GM12878 (cell line): Measurements from ENCODE around the gene RASGRF1. TPM values are rescaled to one million over a fixed set of nuclear protein-coding genes. Genes with fewer than 3 reads are reported as not detected.

Source experiments
- ATAC-seq: fragments of 200-7000 bp; cut with Tn5 transposase; 3 replicates; pipeline ENCODE4 v1.9.1; 2020; ENCODE audit warnings: mild to moderate bottlenecking, moderate library complexity
- BruUV-seq: library from RNA; stranded (reverse); fragments of 400-500 nt; replicated peaks from 2 replicates; lab custom pipeline; 2021; lab: Mats Ljungman, UMichigan
- CTCF ChIA-PET: fragments of 300-600 bp; sonication (Branson Sonifier 250); formaldehyde crosslinking; extraction: SDS; loops from one replicate; lab custom pipeline; 2021; ENCODE audit warnings: inconsistent platforms; lab: Yijun Ruan, JAX
- POLR2A ChIA-PET: fragments of 350-600 bp; formaldehyde crosslinking; extraction: SDS; loops from one replicate; lab custom pipeline; 2021; ENCODE audit warnings: inconsistent platforms; lab: Charles Lee
- RAD21 ChIA-PET: fragments of 300-600 bp; sonication (Branson Sonifier 250); formaldehyde crosslinking; loops from one replicate; lab custom pipeline; 2023; ENCODE audit warnings: antibody characterized with exemption; ENCODE audit not compliant: unreplicated experiment; lab: Charles Lee
- SMC1A ChIA-PET: fragments of 300-600 bp; sonication (Branson Sonifier 250); formaldehyde crosslinking; loops from one replicate; lab custom pipeline; 2023; ENCODE audit not compliant: unreplicated experiment, uncharacterized antibody; lab: Charles Lee
- DNase-seq: peaks from one replicate; pipeline ENCODE4 v3.0.0-alpha.2; 2011; ENCODE audit warnings: low read depth, low spot score
- FAIRE-seq: peaks from 3 replicates; lab custom pipeline; 2011; peaks lifted over from hg19 to GRCh38; lab: Jason Lieb, UNC
- H2AFZ ChIP-seq: 2 replicates; pipeline ENCODE4 v1.6.0; 2011; ENCODE audit warnings: low read depth, low read length, control low read depth; ENCODE audit not compliant: control insufficient read depth
- H3K27ac ChIP-seq: 2 replicates; pipeline ENCODE4 v1.5.1; 2011; ENCODE audit warnings: control low read depth; ENCODE audit not compliant: control insufficient read depth, insufficient read depth
- H3K27me3 ChIP-seq, 2 experiments: replicated peaks in 1 of 2; 2 replicates each; pipeline versions ENCODE4 v1.6.0 to v1.6.1; 2011; ENCODE audit warnings: low read length in 1 of 2; ENCODE audit not compliant: control insufficient read depth in 2 of 2, insufficient read depth in 2 of 2
- H3K36me3 ChIP-seq, 2 experiments: 2 replicates each; pipeline ENCODE4 v1.5.1; 2011; ENCODE audit warnings: low read length in 1 of 2; ENCODE audit not compliant: control insufficient read depth in 2 of 2, insufficient read depth in 2 of 2
- H3K4me1 ChIP-seq: 2 replicates; pipeline ENCODE4 v1.6.1; 2011; ENCODE audit warnings: mild to moderate bottlenecking, low read length, moderate library complexity, mixed read lengths; ENCODE audit not compliant: control insufficient read depth, insufficient read depth
- H3K4me2 ChIP-seq: 2 replicates; pipeline ENCODE4 v1.6.0; 2011; ENCODE audit warnings: control low read depth; ENCODE audit not compliant: control insufficient read depth, insufficient read depth
- H3K4me3 ChIP-seq: fragments of 200-600 bp; sonication (generic); 2 replicates; pipeline ENCODE4 v1.5.1; 2016
- H3K79me2 ChIP-seq: 2 replicates; pipeline ENCODE4 v1.6.0; 2011; ENCODE audit warnings: low read length; ENCODE audit not compliant: control insufficient read depth, insufficient read depth
- H3K9ac ChIP-seq: 2 replicates; pipeline ENCODE4 v1.8.0; 2011; ENCODE audit warnings: low read length, control low read depth, mixed read lengths; ENCODE audit not compliant: control insufficient read depth, insufficient read depth
- H3K9me3 ChIP-seq: replicated peaks from 3 replicates; pipeline ENCODE4 v1.5.1; 2011; ENCODE audit warnings: mild to moderate bottlenecking, low read length; ENCODE audit not compliant: control insufficient read depth, insufficient read depth
- H4K20me1 ChIP-seq: 2 replicates; pipeline ENCODE4 v1.6.0; 2011; ENCODE audit not compliant: control insufficient read depth, insufficient read depth
- CBX3 ChIP-seq: fragments of 200-600 bp; sonication (generic); IDR thresholded peaks from 2 replicates; pipeline ENCODE4 v1.6.1; 2016; ENCODE audit warnings: low read depth, borderline replicate concordance
- CEBPZ ChIP-seq: fragments of 150-350 bp; IDR thresholded peaks from 2 replicates; pipeline ENCODE4 v1.6.1; 2016; ENCODE audit warnings: low read depth, low read length
- EZH2 ChIP-seq: IDR thresholded peaks from 2 replicates; pipeline ENCODE4 v1.6.1; 2012; ENCODE audit warnings: low read depth, mild to moderate bottlenecking, control low read depth, inconsistent platforms, low read length, borderline replicate concordance; ENCODE audit not compliant: control insufficient read depth
- GATAD2B ChIP-seq: fragments of 450-650 bp; conservative IDR thresholded peaks from 2 replicates; pipeline ENCODE4 v1.6.1; 2017; ENCODE audit warnings: low read depth, mild to moderate bottlenecking, moderate library complexity
- MXI1 ChIP-seq: fragments of 150-350 bp; IDR thresholded peaks from 2 replicates; pipeline ENCODE4 v1.6.1; 2011; ENCODE audit warnings: low read depth, mild to moderate bottlenecking, inconsistent platforms, low read length, improper control_type of control experiment
- NFYA ChIP-seq: IDR thresholded peaks from 2 replicates; pipeline ENCODE4 v1.6.1; 2011; ENCODE audit warnings: low read depth, mild to moderate bottlenecking, low read length, improper control_type of control experiment, borderline replicate concordance
- PAX5 ChIP-seq: IDR thresholded peaks from 2 replicates; pipeline ENCODE4 v1.6.1; 2011; ENCODE audit warnings: low read depth, low read length, borderline replicate concordance
- PBX3 ChIP-seq: IDR thresholded peaks from 2 replicates; pipeline ENCODE4 v1.6.1; 2011; ENCODE audit warnings: mild to moderate bottlenecking, low read depth, low read length, moderate library complexity; ENCODE audit not compliant: insufficient replicate concordance
- PML ChIP-seq: IDR thresholded peaks from 2 replicates; pipeline ENCODE4 v1.6.1; 2012; ENCODE audit warnings: low read length, inconsistent platforms
- RB1 ChIP-seq: fragments of 450-650 bp; formaldehyde crosslinking; IDR thresholded peaks from 2 replicates; pipeline ENCODE4 v1.6.1; 2017; ENCODE audit warnings: mild to moderate bottlenecking, borderline replicate concordance
- RELA ChIP-seq: fragments of 450-650 bp; IDR thresholded peaks from 2 replicates; pipeline ENCODE4 v1.8.0; 2014; ENCODE audit warnings: borderline replicate concordance; ENCODE audit not compliant: partially characterized antibody
- RELB ChIP-seq: fragments of 450-650 bp; IDR thresholded peaks from 2 replicates; pipeline ENCODE4 v1.6.1; 2017; ENCODE audit warnings: low read depth, mild to moderate bottlenecking, moderate library complexity
- SMC3 ChIP-seq: IDR thresholded peaks from 2 replicates; pipeline ENCODE4 v1.6.1; 2011; ENCODE audit warnings: low read length, improper control_type of control experiment, borderline replicate concordance
- SREBF1 ChIP-seq: IDR thresholded peaks from 2 replicates; pipeline ENCODE4 v1.6.1; 2012; ENCODE audit warnings: mild to moderate bottlenecking, low read length
- STAT1 ChIP-seq: fragments of 450-650 bp; conservative IDR thresholded peaks from 2 replicates; pipeline ENCODE4 v1.6.1; 2014; ENCODE audit warnings: antibody characterized with exemption, mild to moderate bottlenecking
- TCF7 ChIP-seq: IDR thresholded peaks from 2 replicates; pipeline ENCODE4 v1.6.1; 2014; ENCODE audit warnings: antibody characterized with exemption, borderline replicate concordance
- WGBS: methylation state at CpG from one replicate; pipeline ENCODE4 v1.1.6; 2016; ENCODE audit warnings: low lambda C conversion rate; ENCODE audit not compliant: insufficient replicate concordance, insufficient coverage; ENCODE audit errors: missing lambda C conversion rate; 5-methylcytosine and 5-hydroxymethylcytosine counted together
- in situ Hi-C: fragments of 300-500 bp; cut with MboI; formaldehyde crosslinking; loops from 9 replicates; pipeline ENCODE4 v1.14.3; 2018; ENCODE audit warnings: mixed read lengths
- intact Hi-C: fragments of 100-400 bp; cut with micrococcal nuclease; formaldehyde crosslinking; loops from one replicate; pipeline ENCODE4 v1.14.2; 2022; ENCODE audit not compliant: unreplicated experiment
- polyA plus RNA-seq, 11 experiments: library from polyadenylated mRNA; depleted of rRNA in 4 of 11; unstranded in 6 of 11; stranded (reverse) in 5 of 11; fragments of >200 nt; fragmentation: Nextera tagmentation in 4 of 11; fragmentation: Illumina TruSeq in 1 of 11; extraction: Ambion mirVana in 4 of 11; extraction: Trizol in 1 of 11; gene quantifications; 1 replicate in 1 of 11; 2 replicates in 10 of 11; pipeline versions ENCODE4 v1.2.1 to v1.2.3, GENCODE V29; 2011 to 2016; ENCODE audit warnings: inconsistent platforms in 2 of 11, missing spikeins in 2 of 11, low read depth in 1 of 11
- total RNA-seq, 4 experiments: library from RNA; depleted of rRNA in 3 of 4; stranded (reverse); fragments of >200 nt in 3 of 4; fragmentation: Illumina TruSeq in 1 of 4; extraction: Trizol in 1 of 4; gene quantifications; 2 replicates each; pipeline versions ENCODE4 v1.2.1 to v1.2.3, GENCODE V29; 2013 to 2021
- TF ChIP-seq, protein P1 (sequence below): IDR thresholded peaks from 2 replicates; pipeline ENCODE4 v1.6.1; 2012; ENCODE audit warnings: low read length, inconsistent platforms

Gene RASGRF1
- total and polyA plus RNA-seq, 10 of the 15 experiments (the other 5 are each of a cell fraction or from before 2014, with no cell fraction given), result 0.20 to 1.9 (median 0.86) TPM

DNA sequence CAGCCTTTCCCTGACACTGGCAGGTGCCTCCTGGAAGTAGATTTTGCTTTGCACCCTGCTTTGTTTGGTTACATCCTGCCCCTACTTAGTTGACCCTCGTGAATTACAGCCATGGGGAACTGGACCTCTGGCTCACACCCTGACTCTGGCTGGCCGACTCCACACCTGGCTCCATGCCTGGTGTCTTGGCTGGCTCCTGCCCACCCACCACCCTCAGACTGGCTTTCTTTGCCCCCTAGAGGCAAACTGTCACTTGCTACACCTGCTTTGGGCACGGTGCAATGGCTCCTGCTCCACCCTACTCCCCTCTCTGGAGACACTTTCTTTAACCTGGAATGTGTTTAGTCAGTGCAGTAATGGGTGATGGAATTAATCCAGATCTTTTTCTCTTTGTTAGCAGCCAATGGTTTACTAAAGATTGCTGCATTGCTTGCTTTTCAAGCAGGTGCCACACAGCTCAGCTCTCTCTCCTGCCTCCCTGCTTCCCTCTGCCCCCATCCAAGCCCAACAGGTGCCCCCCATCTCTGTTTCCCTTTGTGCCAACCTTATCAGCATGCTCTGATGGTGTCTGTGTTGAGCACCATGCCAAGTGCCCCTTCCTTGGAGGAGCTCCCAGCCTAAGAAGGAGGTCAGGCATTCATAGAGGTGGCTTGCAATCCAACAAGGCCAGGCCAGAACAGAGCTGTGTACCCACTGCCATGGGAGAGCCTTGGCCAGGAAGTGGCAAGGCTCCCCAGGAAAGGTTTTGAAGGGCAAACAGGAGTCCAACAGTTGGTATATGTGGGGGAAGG, 38.4 kb downstream of the RASGRF1 start:
- Histone ChIP-seq H4K20me1 (no peaks in the 10 kb centered on the region), H3K4me1 (no peaks in the 10 kb centered on the region), H3K4me2 (no peak overlapping the region), H3K9me3 (no peaks in the 10 kb centered on the region), H3K27ac (no peak overlapping the region), H3K27me3 (peaks cover 2 to 3% of the 10 kb centered on the region in 2 experiments; a peak in 1 of 4 replicates), H3K36me3 (no peaks in the 10 kb centered on the region), H3K9ac (no peak overlapping the region), H2AFZ (no peak overlapping the region), H3K79me2 (no peaks in the 10 kb centered on the region), H3K4me3 (no peak overlapping the region)
- ATAC-seq (no peak), FAIRE-seq (no peak), DNase-seq (no peak)
- ChIA-PET POLR2A (no interaction called here), SMC1A (no interaction called here), CTCF (no interaction called here), RAD21 (no interaction called here)
- intact Hi-C loops, result no loop called here
- WGBS, result 9% methylated on average over 3 of the region's 3 CpGs
- in situ Hi-C loops, result no loop called here
- BruUV-seq, result no TSS peak
- no peak for TF ChIP-seq NFYA
- TF ChIP-seq SMC3, result no peak
- no peak for TF ChIP-seq RELA
- TF ChIP-seq CBX3, result no peak
- TF ChIP-seq, protein P1, sequence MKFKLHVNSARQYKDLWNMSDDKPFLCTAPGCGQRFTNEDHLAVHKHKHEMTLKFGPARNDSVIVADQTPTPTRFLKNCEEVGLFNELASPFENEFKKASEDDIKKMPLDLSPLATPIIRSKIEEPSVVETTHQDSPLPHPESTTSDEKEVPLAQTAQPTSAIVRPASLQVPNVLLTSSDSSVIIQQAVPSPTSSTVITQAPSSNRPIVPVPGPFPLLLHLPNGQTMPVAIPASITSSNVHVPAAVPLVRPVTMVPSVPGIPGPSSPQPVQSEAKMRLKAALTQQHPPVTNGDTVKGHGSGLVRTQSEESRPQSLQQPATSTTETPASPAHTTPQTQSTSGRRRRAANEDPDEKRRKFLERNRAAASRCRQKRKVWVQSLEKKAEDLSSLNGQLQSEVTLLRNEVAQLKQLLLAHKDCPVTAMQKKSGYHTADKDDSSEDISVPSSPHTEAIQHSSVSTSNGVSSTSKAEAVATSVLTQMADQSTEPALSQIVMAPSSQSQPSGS, result no peak
- TF ChIP-seq SREBF1, result no peak
- no peak for TF ChIP-seq CEBPZ
- no peak for TF ChIP-seq TCF7
- no peak for TF ChIP-seq RB1
- no peak for TF ChIP-seq GATAD2B
- no peak for TF ChIP-seq PBX3
- no peak for TF ChIP-seq PML
- no peak for TF ChIP-seq MXI1
- no peak for TF ChIP-seq EZH2
- no peak for TF ChIP-seq RELB
- no peak for TF ChIP-seq PAX5
- no peak for TF ChIP-seq STAT1
